ENCODE measurements around the gene CR1L. TPM values are rescaled to one million over a fixed set of nuclear protein-coding genes. Genes with fewer than 3 reads are reported as not detected.

The CR1L gene
- total and polyA plus RNA-seq, 9 of the 15 experiments (the other 6 are each of a cell fraction or from before 2014, with no cell fraction given): 10.1 to 74.8 (median 34.3) TPM

DNA sequence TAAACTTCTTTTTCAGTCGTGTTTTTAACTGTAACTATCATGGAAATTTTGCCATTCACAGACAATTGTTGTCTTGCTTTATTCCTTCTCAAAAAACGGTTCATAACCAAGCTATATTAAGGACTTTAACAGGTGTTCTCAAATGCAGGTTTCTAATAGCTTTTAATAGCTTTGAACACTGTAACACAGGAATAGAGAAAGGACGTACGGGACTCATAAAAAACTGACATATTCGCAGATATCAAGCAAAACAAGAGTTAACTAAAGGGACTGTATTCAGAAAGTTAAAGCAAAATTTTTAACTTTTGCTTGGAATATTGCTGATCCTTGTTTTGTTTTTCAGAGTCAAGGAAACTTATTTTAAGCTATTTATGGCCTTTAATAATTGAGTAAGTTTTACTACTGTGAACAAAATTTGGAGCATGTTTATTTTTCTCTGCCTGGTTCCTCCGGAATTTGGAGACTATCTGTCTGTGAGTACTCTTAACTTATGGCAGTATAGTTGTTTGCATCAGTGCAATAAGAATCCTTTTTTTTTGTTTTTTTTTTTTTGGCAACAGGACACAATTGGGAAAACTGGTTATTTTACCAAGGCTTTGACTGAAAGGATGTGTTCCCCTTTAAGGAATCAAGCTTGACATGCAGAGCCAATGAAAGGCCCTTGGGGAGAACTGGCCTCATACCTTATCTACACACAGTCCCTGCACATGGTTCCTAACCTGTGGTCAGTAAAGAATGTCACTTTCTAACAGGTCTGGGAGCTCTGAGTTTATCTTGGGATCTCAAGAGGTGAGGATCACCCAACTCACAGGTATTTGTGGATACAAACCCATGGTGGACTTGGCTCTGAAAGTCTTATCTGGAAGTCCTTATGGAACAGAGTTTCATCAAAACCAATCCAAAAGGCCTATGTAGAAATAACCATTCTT, 101.2 kb downstream of the CR1L start (continued):
- TF ChIP-seq KLF1 (tag; IDR thresholded peaks at IDR 0.05): no peak
- TF ChIP-seq FIP1L1 (IDR thresholded peaks at IDR 0.05; ENCODE audit: low read depth, low read length, poor library complexity, severe bottlenecking): no peak
- TF ChIP-seq ZNF780A (CRISPR knock-in tag; IDR thresholded peaks at IDR 0.05): no peak
- TF ChIP-seq, protein P1, sequence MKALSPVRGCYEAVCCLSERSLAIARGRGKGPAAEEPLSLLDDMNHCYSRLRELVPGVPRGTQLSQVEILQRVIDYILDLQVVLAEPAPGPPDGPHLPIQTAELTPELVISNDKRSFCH (CRISPR knock-in tag; IDR thresholded peaks at IDR 0.05): no peak
- TF ChIP-seq, protein P1 (tag; IDR thresholded peaks at IDR 0.05): no peak
- TF ChIP-seq ZNF436 (CRISPR knock-in tag; IDR thresholded peaks at IDR 0.05): no peak
- peak; percentile 40; the same call in 1 of the 2 replicates for TF ChIP-seq SMARCC2 (IDR thresholded peaks at IDR 0.05; ENCODE audit: low read depth)
- no peak for TF ChIP-seq ZNF75A (CRISPR knock-in tag; IDR thresholded peaks at IDR 0.05)
- TF ChIP-seq TRIM28 (IDR thresholded peaks at IDR 0.05): no peak
- no peak for TF ChIP-seq ZNF133 (CRISPR knock-in tag; IDR thresholded peaks at IDR 0.05)
- TF ChIP-seq POLR2A (conservative IDR thresholded peaks at IDR 0.05): no peak
- no peak for TF ChIP-seq NR2F6 (CRISPR knock-in tag; IDR thresholded peaks at IDR 0.05)
- no peak for TF ChIP-seq ZNF217 (CRISPR knock-in tag; IDR thresholded peaks at IDR 0.05)
- TF ChIP-seq, protein P2, sequence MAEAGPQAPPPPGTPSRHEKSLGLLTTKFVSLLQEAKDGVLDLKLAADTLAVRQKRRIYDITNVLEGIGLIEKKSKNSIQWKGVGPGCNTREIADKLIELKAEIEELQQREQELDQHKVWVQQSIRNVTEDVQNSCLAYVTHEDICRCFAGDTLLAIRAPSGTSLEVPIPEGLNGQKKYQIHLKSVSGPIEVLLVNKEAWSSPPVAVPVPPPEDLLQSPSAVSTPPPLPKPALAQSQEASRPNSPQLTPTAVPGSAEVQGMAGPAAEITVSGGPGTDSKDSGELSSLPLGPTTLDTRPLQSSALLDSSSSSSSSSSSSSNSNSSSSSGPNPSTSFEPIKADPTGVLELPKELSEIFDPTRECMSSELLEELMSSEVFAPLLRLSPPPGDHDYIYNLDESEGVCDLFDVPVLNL (CRISPR knock-in tag; IDR thresholded peaks at IDR 0.05; ENCODE audit: low read depth): no peak
- no peak for TF ChIP-seq ZNF707 (CRISPR knock-in tag; conservative IDR thresholded peaks at IDR 0.05)
- peak in 1 of 2 experiments; percentile 70; a peak in 2 of 4 replicates for TF ChIP-seq HDAC1 (IDR thresholded peaks at IDR 0.05)
- no peak for TF ChIP-seq HMG20B (CRISPR knock-in tag; IDR thresholded peaks at IDR 0.05)
- TF ChIP-seq BMI1 (IDR thresholded peaks at IDR 0.05; ENCODE audit: low read length): no peak
- TF ChIP-seq ZNF239 (CRISPR knock-in tag; IDR thresholded peaks at IDR 0.05): no peak; the same call in 1 of the 2 replicates
- no peak for TF ChIP-seq PHF20 (IDR thresholded peaks at IDR 0.05; ENCODE audit: partially characterized antibody)
- TF ChIP-seq ZNF507 (tag; conservative IDR thresholded peaks at IDR 0.05): no peak
- TF ChIP-seq ZNF408 (CRISPR knock-in tag; IDR thresholded peaks at IDR 0.05; ENCODE audit: low read depth): no peak
- peak; percentile 39; the same call in 1 of the 2 replicates for TF ChIP-seq ZNF395 (CRISPR knock-in tag; IDR thresholded peaks at IDR 0.05)
- TF ChIP-seq MBD2 (IDR thresholded peaks at IDR 0.05; ENCODE audit: borderline replicate concordance, low read depth): peak; percentile 33; the same call in 1 of the 2 replicates
- TF ChIP-seq, protein P3, sequence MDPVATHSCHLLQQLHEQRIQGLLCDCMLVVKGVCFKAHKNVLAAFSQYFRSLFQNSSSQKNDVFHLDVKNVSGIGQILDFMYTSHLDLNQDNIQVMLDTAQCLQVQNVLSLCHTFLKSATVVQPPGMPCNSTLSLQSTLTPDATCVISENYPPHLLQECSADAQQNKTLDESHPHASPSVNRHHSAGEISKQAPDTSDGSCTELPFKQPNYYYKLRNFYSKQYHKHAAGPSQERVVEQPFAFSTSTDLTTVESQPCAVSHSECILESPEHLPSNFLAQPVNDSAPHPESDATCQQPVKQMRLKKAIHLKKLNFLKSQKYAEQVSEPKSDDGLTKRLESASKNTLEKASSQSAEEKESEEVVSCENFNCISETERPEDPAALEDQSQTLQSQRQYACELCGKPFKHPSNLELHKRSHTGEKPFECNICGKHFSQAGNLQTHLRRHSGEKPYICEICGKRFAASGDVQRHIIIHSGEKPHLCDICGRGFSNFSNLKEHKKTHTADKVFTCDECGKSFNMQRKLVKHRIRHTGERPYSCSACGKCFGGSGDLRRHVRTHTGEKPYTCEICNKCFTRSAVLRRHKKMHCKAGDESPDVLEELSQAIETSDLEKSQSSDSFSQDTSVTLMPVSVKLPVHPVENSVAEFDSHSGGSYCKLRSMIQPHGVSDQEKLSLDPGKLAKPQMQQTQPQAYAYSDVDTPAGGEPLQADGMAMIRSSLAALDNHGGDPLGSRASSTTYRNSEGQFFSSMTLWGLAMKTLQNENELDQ (CRISPR knock-in tag; IDR thresholded peaks at IDR 0.05; ENCODE audit: borderline replicate concordance): no peak

Data from K562 (cell line).